ENCODE data around the gene TEX2. TPM values are rescaled to one million over a fixed set of nuclear protein-coding genes. Genes with fewer than 3 reads are reported as not detected.

The TEX2 gene
- total and polyA plus RNA-seq, 9 of the 15 experiments (the other 6 are each of a cell fraction or from before 2014, with no cell fraction given): 4.1 to 27.6 (median 19.3) TPM

DNA sequence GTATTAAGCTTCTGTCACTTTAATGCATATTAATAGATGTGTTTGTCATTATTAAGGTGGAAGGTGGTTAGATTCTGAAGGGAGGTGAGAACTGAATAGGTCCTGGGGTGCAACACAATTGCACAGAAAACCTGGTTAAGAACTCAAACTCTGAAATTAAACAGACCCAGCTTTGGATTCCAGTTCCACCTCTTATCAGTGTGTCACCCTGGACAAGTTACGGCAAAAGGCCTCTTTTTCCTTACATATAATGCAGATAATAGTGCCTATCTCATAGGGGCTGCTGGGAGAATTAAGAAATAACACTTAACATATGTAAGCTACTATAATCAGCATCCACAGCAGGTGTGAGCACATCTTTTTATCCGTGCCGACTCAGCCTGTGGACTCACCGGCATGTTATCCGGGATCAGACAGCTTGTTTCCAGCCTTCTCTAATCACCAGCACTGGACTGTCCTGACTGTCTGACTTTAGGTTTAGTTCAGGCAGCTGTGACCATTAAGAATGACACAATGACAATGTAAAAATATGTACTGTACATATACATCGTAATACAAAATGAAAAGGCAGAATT lies 31.4 kb downstream of the TEX2 start (continued):
- TF ChIP-seq HDAC3 (IDR thresholded peaks at IDR 0.05; ENCODE audit: borderline replicate concordance, partially characterized antibody): no peak
- peak; percentile 80 for TF ChIP-seq POLR2AphosphoS5 (IDR thresholded peaks at IDR 0.05; ENCODE audit: control insufficient read depth, insufficient read depth, low read depth, low read length)
- TF ChIP-seq HDAC2 (IDR thresholded peaks at IDR 0.05): no peak
- no peak for TF ChIP-seq PREB (CRISPR knock-in tag; IDR thresholded peaks at IDR 0.05)
- TF ChIP-seq ZMIZ1 (IDR thresholded peaks at IDR 0.05; ENCODE audit: low read depth in 2 of 2, low read length in 2 of 2): peak in 1 of 2 experiments; percentile 58; a peak in 1 of 4 replicates
- no peak for TF ChIP-seq RHOXF2B (CRISPR knock-in tag; conservative IDR thresholded peaks at IDR 0.05)
- peak; percentile 89 for TF ChIP-seq TEAD4 (IDR thresholded peaks at IDR 0.05; ENCODE audit: low read length)
- no peak for TF ChIP-seq TEAD4 (CRISPR knock-in tag; IDR thresholded peaks at IDR 0.05; ENCODE audit: borderline replicate concordance)
- TF ChIP-seq, protein P1, sequence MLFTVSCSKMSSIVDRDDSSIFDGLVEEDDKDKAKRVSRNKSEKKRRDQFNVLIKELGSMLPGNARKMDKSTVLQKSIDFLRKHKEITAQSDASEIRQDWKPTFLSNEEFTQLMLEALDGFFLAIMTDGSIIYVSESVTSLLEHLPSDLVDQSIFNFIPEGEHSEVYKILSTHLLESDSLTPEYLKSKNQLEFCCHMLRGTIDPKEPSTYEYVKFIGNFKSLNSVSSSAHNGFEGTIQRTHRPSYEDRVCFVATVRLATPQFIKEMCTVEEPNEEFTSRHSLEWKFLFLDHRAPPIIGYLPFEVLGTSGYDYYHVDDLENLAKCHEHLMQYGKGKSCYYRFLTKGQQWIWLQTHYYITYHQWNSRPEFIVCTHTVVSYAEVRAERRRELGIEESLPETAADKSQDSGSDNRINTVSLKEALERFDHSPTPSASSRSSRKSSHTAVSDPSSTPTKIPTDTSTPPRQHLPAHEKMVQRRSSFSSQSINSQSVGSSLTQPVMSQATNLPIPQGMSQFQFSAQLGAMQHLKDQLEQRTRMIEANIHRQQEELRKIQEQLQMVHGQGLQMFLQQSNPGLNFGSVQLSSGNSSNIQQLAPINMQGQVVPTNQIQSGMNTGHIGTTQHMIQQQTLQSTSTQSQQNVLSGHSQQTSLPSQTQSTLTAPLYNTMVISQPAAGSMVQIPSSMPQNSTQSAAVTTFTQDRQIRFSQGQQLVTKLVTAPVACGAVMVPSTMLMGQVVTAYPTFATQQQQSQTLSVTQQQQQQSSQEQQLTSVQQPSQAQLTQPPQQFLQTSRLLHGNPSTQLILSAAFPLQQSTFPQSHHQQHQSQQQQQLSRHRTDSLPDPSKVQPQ (CRISPR knock-in tag; IDR thresholded peaks at IDR 0.05; ENCODE audit: borderline replicate concordance): no peak
- no peak for TF ChIP-seq GABPB2 (CRISPR knock-in tag; conservative IDR thresholded peaks at IDR 0.05)
- TF ChIP-seq SMAD1 (IDR thresholded peaks at IDR 0.05; ENCODE audit: low read depth, low read length, partially characterized antibody): no peak
- no peak for TF ChIP-seq ZNF232 (CRISPR knock-in tag; IDR thresholded peaks at IDR 0.05)
- TF ChIP-seq ZNF76 (CRISPR knock-in tag; IDR thresholded peaks at IDR 0.05; ENCODE audit: borderline replicate concordance): no peak
- TF ChIP-seq PHB (CRISPR knock-in tag; IDR thresholded peaks at IDR 0.05): no peak
- TF ChIP-seq ZNF592 (IDR thresholded peaks at IDR 0.05): no peak
- TF ChIP-seq SOX6 (IDR thresholded peaks at IDR 0.05): 0 out of 2 replicates have a peak, but pooled peaks have one; percentile 16
